SK-N-MC (cell line): ENCODE measurements around the gene BTRC.
A peak's percentile ranks its signal among the peaks of the same experiment; 100 is the strongest.
"Not testable (repeated sequence)": the region's sequence is repeated elsewhere in the genome, so short reads cannot be mapped to it uniquely, and the experiment has no call there.

Source experiments
- DNase-seq: peaks from one replicate; pipeline ENCODE4 v3.0.0-alpha.2; 2011; ENCODE audit warnings: low read depth, low spot score
- H3K27ac ChIP-seq: fragments of 200-600 bp; sonication (generic); 2 replicates; pipeline ENCODE4 v1.5.1; 2016; ENCODE audit warnings: mixed run types
- H3K36me3 ChIP-seq: fragments of 200-600 bp; sonication (generic); 2 replicates; pipeline ENCODE4 v1.6.1; 2017; ENCODE audit warnings: antibody characterized with exemption, low read length, mixed read lengths; ENCODE audit not compliant: insufficient read depth
- H3K4me3 ChIP-seq: fragments of 200-600 bp; sonication (generic); 2 replicates; pipeline ENCODE4 v1.5.1; 2016
- H3K9ac ChIP-seq: fragments of 200-600 bp; sonication (generic); 2 replicates; pipeline ENCODE4 v1.8.0; 2017; ENCODE audit warnings: mixed run types, mixed read lengths; ENCODE audit not compliant: insufficient read length
- H3K9me3 ChIP-seq: fragments of 200-600 bp; sonication (generic); 2 replicates; pipeline ENCODE4 v1.6.1; 2017; ENCODE audit warnings: low read depth, mild to moderate bottlenecking, antibody characterized with exemption, low read length, moderate library complexity, mixed read lengths
- EZH2 ChIP-seq: fragments of 200-600 bp; sonication (generic); IDR thresholded peaks from one replicate; pipeline ENCODE4 v1.6.1; 2017; ENCODE audit warnings: antibody characterized with exemption
- FOXP2 ChIP-seq: optimal IDR thresholded peaks from 2 replicates; pipeline ENCODE3; 2011; ENCODE audit warnings: mild to moderate bottlenecking, moderate library complexity; ENCODE audit not compliant: insufficient read depth; ENCODE audit errors: extremely low read length, control extremely low read depth
- POLR2AphosphoS5 ChIP-seq: IDR thresholded peaks from 2 replicates; pipeline ENCODE4 v1.6.1; 2012; ENCODE audit warnings: mild to moderate bottlenecking, low read depth, low read length, borderline replicate concordance

The BTRC gene

DNA sequence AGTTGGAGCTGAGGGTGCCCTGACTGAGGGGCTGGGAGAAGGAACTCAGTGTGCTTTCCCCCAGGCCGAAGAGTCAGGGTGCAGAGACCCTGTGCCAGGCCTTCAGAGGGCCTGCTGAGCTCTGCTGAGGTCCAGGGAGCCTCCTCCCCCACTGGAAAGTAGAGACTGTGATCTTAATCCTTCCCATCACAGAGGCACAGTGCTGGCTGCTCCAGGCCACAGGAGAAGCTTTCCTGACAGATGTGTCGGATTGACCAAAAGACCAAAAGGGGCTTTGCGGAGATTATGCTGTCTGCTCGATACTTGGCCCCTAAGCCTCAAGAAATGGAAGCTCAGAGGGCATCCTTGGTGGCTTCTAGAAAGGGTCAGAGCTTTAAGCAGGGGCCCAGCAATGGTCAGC, 32.9 kb upstream of the BTRC start:
- H3K27ac ChIP-seq = no peak overlapping the region
- H3K9me3 ChIP-seq = no peaks in the 10 kb centered on the region
- no peak overlapping the region for H3K4me3 ChIP-seq
- H3K36me3 ChIP-seq = no peaks in the 10 kb centered on the region
- H3K9ac ChIP-seq = no peak overlapping the region
- DNase-seq = no peak
- TF ChIP-seq FOXP2 (no peak), POLR2AphosphoS5 (no peak), EZH2 (no peak)

DNA sequence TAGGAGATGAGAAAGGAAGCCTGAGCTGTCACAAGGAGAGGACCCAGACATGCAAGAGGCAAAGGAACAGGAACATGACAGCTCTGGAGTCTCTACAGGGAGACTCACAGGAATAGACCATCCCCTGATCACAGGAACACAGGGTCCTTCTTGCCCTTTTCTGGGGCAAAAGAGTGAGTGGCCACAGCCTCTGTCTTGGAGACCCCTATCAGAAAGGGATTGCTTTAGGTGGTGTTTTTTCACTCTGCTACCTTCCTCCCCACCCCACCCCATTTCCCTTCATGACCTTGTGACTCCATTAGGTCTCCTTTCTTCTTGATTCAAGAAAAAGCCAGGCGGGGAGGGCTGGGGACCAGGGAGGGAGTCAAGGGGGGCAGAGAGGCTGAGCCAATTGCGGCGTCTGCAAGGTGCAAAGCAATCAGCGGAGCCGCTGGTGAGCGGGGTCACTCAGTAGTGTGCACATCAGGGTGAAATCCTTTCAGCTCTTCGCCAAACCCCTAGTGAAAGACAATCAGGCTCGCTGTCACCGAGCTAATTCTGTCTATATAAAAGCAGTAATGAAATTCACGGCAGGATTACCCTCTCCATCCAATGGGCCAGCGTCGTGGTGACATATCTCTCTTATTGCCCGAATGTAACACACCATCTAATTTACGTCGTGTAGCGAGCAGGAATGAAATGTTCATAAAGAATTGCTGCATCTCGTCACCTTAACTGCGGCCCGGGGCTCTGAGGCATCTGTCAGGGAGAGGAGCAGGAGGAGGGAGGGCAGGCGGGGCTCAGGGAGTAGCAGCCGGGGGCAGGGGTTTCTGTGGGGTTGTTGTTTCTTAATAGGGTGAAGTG, 31.5 kb upstream of the BTRC start:
- H3K9ac ChIP-seq = no peak overlapping the region
- no peaks in the 10 kb centered on the region for H3K36me3 ChIP-seq
- H3K4me3 ChIP-seq = no peak overlapping the region
- TF ChIP-seq POLR2AphosphoS5 (no peak), EZH2 (no peak), FOXP2 (no peak)
- DNase-seq = no peak
- no peak overlapping the region for H3K27ac ChIP-seq
- no peaks in the 10 kb centered on the region for H3K9me3 ChIP-seq

DNA sequence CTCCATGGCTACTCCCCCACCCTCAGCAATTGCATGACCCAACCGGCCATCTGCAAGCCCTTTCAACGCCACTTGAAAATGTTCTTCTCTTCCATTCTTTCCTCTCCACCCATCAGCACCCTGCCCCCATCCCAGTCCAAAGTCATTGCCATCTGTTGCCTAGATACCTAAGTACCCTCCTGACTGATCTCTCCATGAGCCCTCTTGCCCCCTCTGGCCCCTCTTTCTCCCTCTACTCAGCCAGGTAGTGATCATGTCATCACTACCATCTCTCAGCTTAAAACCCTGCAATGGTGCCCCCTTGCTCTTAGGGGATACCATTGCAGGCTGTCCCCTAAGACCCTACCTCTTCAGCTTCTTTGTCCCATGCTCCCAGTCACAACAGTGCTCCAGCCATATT, 30.5 kb upstream of the BTRC start:
- Histone ChIP-seq H3K9me3 (no peaks in the 10 kb centered on the region), H3K27ac (no peak overlapping the region), H3K36me3 (no peaks in the 10 kb centered on the region), H3K4me3 (no peak overlapping the region), H3K9ac (no peak overlapping the region)
- no peak for DNase-seq
- TF ChIP-seq FOXP2 = no peak
- no peak for TF ChIP-seq EZH2
- TF ChIP-seq POLR2AphosphoS5 = no peak

DNA sequence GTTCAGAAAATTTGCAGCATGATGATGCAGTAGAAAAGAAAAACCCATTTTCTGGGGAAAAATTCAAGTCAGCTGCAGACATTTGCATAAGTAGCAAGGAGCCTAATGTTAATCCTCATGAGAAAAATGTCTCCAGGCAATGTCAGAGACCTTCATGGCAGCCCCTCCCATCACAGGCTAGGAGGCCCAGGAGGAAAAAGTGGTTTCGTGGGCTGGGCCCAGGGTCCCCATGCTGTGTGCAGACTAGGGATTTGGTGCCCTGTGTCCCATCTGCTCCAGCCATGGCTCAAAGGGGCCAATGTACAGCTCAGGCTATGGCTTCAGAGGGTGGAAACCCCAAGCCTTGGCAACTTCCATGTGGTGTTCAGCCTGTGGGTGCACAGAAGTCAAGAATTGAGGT, 26.5 kb upstream of the BTRC start:
- H3K4me3 ChIP-seq, H3K27ac ChIP-seq, DNase-seq, H3K9me3 ChIP-seq, H3K9ac ChIP-seq, H3K36me3 ChIP-seq: not testable (repeated sequence)

DNA sequence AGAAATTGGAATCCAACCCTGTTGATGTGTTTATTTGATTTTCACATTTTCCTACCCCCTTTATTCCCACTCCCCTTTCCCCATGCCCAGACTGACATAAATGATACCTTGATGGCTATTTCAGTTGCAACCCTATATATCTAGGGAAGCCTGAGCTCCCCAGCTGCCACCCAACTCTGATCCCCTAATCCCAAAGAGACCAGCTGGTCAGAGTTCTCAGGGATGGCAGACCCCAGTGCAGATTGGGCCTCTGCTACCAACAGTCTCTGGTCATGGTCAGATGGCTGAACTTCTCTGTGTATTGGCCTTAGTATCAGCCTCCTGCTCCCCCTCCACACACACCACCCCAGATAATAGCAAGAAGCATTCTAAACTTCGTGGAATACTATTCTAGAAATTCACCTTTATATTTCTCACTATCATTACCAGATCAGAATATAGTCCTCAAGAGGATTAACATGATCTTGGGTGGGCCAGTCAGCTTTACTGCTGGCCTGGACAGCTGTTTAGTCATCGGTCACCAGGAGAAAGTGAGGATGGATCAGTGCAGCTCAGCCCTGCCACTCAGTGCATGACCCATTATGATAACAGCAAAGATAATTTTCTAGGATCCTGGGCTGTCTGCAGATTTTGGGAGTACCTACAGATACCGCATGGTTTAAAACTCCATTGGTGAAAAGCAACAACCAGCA, 24.5 kb upstream of the BTRC start:
- TF ChIP-seq POLR2AphosphoS5 (no peak), EZH2 (no peak), FOXP2 (no peak)
- DNase-seq = no peak
- H3K36me3 ChIP-seq = no peaks in the 10 kb centered on the region
- no peak overlapping the region for H3K4me3 ChIP-seq
- no peaks in the 10 kb centered on the region for H3K9me3 ChIP-seq
- H3K9ac ChIP-seq = no peak overlapping the region
- no peak overlapping the region for H3K27ac ChIP-seq

DNA sequence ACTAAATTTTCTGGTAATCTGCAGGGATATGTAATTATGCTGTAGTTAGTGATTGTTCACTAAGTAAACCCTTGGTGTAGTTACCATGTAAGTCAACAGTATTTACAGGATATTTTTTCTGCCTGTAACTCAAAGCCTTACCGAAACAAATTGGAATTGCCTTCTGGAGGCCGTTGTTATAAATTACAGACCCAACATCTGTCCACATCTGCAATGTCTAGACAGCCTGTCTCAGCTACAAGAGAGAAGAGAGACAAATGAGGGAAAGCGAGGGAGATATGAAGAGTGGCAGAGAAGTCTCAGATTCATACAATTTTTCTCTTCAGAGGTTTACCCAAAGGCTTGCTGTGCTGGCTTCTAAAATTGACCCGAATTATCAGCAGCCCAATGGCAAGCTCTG, 23.7 kb upstream of the BTRC start:
- no peaks in the 10 kb centered on the region for H3K36me3 ChIP-seq
- H3K9me3 ChIP-seq = no peaks in the 10 kb centered on the region
- TF ChIP-seq POLR2AphosphoS5 (no peak), EZH2 (no peak), FOXP2 (no peak)
- no peak overlapping the region for H3K9ac ChIP-seq
- no peak for DNase-seq
- H3K4me3 ChIP-seq = no peak overlapping the region
- no peak overlapping the region for H3K27ac ChIP-seq

DNA sequence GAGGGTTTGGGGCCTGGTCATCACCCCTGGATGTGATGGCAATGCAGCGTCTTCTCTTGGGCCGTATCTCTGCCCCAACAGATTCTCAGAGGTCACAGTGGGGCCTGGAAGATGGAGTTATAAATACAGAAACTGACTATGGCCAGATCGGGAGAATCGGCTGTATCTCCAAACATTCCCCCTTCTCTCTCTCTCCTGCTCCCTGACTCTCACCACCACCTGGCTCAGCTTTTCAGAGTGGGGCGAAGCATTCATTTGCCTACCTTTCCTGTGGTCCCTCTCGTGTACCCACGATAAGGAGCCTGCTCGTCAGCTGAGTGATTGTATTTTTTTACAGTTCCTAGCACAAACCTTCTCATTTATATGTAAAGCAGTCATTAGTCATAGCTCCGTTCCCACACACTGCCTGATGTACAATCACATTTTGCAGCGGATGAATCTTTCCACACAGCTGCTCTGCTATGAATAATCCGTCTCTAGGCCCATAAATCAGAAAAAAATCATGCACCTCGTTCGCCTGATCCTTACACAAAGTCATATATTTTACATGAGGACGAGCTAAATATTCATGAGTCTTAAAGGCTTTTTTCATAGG, 23.2 kb upstream of the BTRC start:
- Histone ChIP-seq H3K27ac (no peak overlapping the region), H3K36me3 (no peaks in the 10 kb centered on the region), H3K9ac (no peak overlapping the region), H3K9me3 (no peaks in the 10 kb centered on the region), H3K4me3 (no peak overlapping the region)
- TF ChIP-seq EZH2 = no peak
- TF ChIP-seq FOXP2 = no peak
- TF ChIP-seq POLR2AphosphoS5 = no peak
- peak; percentile 24 for DNase-seq

DNA sequence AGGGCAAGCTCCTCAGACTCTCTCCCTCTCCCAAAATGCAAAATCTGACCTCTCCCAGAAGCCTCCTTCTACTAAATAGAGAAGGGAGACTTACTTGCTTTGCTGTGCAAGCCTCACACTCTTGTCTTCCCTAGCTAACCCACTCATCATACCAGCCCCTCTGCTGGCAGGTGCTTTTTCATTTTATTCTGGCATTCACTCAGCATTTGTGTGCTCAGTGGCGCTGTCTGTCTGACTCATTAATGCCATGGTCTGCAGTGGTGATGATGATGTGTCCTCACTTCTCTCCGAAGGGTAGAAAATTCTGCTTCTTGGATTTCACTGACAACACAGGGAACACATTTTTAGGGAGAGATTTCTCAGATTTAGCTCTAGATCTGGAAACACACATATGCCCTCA, 22.0 kb upstream of the BTRC start:
- no peaks in the 10 kb centered on the region for H3K36me3 ChIP-seq
- H3K9me3 ChIP-seq = no peaks in the 10 kb centered on the region
- no peak overlapping the region for H3K4me3 ChIP-seq
- no peak overlapping the region for H3K27ac ChIP-seq
- H3K9ac ChIP-seq = no peak overlapping the region
- no peak for TF ChIP-seq EZH2
- TF ChIP-seq POLR2AphosphoS5 = no peak
- TF ChIP-seq FOXP2 = no peak
- DNase-seq = no peak

DNA sequence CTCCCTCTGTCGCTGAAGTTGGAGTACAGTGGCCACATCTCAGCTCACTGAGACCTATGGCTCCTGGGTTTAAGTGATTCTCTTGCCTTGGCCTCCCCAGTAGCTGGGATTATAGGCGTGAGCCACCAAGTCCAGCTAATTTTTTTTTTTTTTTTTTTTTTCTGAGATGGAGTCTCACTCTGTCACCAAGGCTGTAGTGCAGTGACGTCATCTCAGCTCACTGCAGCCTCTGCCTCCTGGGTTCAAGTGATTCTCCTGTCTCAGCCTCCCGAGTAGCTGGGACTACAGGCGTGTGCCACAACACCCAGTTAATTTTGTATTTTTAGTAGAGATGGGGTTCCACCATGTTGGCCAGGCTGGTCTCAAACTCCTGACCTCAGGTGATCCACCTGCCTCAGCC, 19.7 kb upstream of the BTRC start:
- H3K27ac ChIP-seq, DNase-seq, H3K36me3 ChIP-seq, H3K4me3 ChIP-seq, H3K9me3 ChIP-seq, H3K9ac ChIP-seq: not testable (repeated sequence)
